ENCODE results near the gene INS. TPM values are rescaled to one million over a fixed set of nuclear protein-coding genes. Genes with fewer than 3 reads are reported as not detected.

The INS gene
- total RNA-seq, 2 experiments from 2014 or later: not detected

- Mint-ChIP-seq H3K4me1 (peaks cover 5% of the 10 kb centered on the region), H3K27ac (no peak overlapping the region), H3K27me3 (peaks cover 37% of the 10 kb centered on the region), H3K36me3 (ENCODE audit: low read depth) (no peaks in the 10 kb centered on the region), H3K9me3 (no peaks in the 10 kb centered on the region), H3K4me3 (no peak overlapping the region)
- ChIA-PET CTCF (interaction anchor here (0.6 to 11.5 kb wide), 36 partner anchors 8 to 501 kb away, joined by 3 to 178 read pairs (median 4); partner anchors contain the start of genes C11orf21, IGF2 and TSPAN32), POLR2A (interaction anchor here (0.6 kb wide), 1 partner anchor 204 kb away, joined by 3 read pairs; no protein-coding TSS in a partner anchor)
- DNase-seq: peak; percentile 82
These were observed 9.3 kb downstream of the INS start for GRCh38 chr11:2151500-2152257.

DNA sequence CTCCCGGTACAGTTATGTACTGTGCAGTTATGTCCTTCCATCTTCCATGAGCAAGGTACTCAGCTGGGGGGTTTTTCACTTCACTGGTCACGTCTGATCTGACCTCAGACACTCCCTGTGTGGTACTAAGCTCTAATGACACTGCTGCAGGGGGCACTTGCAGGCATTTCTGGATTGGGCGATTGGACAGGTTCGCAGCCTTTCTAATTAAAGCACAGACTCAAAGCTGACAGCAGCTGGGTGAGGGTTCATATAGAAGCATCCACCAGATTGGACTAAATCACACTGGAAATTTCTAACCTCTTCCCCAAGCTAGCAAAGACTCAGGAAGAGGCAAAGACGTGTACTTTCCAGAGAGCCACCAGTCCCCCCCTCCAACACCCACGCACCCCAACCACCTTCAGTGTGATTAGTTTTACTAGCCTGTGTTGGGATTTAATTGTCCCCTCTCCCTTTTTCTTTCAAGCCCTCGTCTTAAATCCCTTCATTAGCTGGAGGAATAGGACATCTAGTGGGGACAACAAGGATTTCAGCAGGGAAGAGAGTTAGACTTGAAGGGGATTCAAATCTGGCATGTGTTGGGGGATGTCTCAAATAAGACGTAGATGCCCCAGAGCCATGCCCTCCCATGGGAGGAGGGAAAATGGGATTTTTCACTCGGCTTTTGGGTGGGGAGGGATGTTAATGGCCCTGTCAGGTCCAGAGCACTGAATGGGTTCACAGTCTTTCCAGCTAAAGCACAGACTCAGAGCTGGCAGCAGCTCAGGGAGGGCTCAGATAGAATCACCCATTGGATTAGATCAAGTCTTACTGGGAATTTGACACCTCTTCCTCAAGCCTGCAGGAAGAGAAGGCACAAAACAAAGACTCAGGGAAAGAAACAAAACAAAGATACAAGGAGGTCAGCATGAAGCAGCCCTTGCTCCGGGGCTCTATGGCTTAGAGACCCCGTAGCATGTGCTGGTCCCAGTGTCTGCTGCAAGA, 10.9 kb downstream of the INS start:
- Mint-ChIP-seq H3K27ac (no peak overlapping the region), H3K4me3 (no peak overlapping the region), H3K9me3 (no peaks in the 10 kb centered on the region), H3K27me3 (peaks cover 51% of the 10 kb centered on the region), H3K36me3 (ENCODE audit: low read depth) (no peaks in the 10 kb centered on the region), H3K4me1 (peaks cover 5% of the 10 kb centered on the region)
- no peak for DNase-seq
- POLR2A ChIA-PET: interaction anchor here (0.6 kb wide), 1 partner anchor 9 kb away, joined by 3 read pairs; no protein-coding TSS in a partner anchor
- CTCF ChIA-PET: interaction anchor here (0.7 to 11.5 kb wide), 18 partner anchors 8 to 500 kb away, joined by 3 to 178 read pairs (median 4); no protein-coding TSS in a partner anchor

DNA sequence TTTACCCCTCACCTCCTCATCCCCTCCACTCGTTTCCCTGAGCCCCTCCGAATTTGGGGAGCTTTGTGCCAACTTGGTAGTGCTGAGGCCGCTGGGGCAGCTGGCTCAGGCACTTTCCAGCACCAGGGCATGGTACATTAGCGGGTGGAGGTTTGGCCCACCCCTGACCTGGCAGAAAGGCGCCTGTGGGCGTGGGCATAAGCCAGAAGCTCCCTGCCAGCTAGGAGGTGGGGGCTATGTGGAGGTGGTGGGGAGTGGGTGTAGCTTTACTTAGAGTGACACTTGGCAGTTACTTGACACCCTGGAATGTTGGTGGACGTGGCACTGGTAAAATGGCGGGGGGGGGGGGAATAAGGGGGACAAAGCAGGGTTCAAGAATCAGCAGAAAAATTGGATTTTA, 11.5 kb downstream of the INS start:
- Mint-ChIP-seq H3K4me1 (peaks cover 5% of the 10 kb centered on the region), H3K36me3 (ENCODE audit: low read depth) (no peaks in the 10 kb centered on the region), H3K9me3 (no peaks in the 10 kb centered on the region), H3K4me3 (no peak overlapping the region), H3K27ac (no peak overlapping the region), H3K27me3 (peaks cover 58% of the 10 kb centered on the region)
- POLR2A ChIA-PET: interaction anchor here (0.6 kb wide), 1 partner anchor 9 kb away, joined by 3 read pairs; no protein-coding TSS in a partner anchor
- DNase-seq: no peak
- CTCF ChIA-PET: interaction anchor here (0.5 to 11.5 kb wide), 8 partner anchors 9 to 496 kb away, joined by 3 to 178 read pairs (median 8); no protein-coding TSS in a partner anchor

DNA sequence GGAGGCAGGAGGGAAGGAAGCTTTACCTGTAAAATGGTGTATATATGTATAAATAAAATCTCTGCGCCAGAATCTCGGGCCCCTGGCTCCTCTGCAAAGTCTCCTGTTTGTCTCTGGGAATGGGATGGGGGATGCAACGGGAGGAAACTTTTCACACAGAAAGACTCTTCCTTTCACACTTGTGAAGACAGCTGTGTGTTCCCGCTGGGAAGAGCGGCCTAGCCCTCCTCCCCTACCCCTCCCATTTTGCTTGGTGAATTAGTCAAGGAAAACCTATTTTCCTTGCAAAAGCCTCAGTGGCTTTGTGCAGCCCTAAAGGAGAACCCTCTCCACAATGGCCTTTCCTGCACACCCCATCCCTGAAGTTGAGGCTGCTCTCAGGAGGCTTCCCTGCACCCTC, 12.4 kb downstream of the INS start:
- Mint-ChIP-seq H3K36me3 (ENCODE audit: low read depth) (no peaks in the 10 kb centered on the region), H3K27ac (no peak overlapping the region), H3K27me3 (peaks cover 62% of the 10 kb centered on the region)

GRCh38 chr11:2147391-2147790, 13.6 kb downstream of the INS start:
- ChIA-PET POLR2A (no interaction called here), CTCF (interaction anchor here (1.7 to 11.5 kb wide), 2 partner anchors 111 to 453 kb away, joined by 4 to 178 read pairs; no protein-coding TSS in a partner anchor)
- Mint-ChIP-seq H3K4me1 (peaks cover 14% of the 10 kb centered on the region), H3K27me3 (peaks cover 74% of the 10 kb centered on the region), H3K4me3 (no peak overlapping the region), H3K36me3 (ENCODE audit: low read depth) (no peaks in the 10 kb centered on the region), H3K27ac (no peak overlapping the region), H3K9me3 (no peaks in the 10 kb centered on the region)
- DNase-seq: no peak

More for the DNA sequence above, 12.4 kb downstream of the INS start:
- peaks cover 6% of the 10 kb centered on the region for H3K4me1 Mint-ChIP-seq
- ChIA-PET POLR2A (no interaction called here), CTCF (interaction anchor here (1.7 to 11.5 kb wide), 2 partner anchors 112 to 266 kb away, joined by 5 to 178 read pairs; no protein-coding TSS in a partner anchor)
- no peak overlapping the region for H3K4me3 Mint-ChIP-seq
- DNase-seq: no peak
- H3K9me3 Mint-ChIP-seq: no peaks in the 10 kb centered on the region

- DNase-seq: no peak
- Mint-ChIP-seq H3K4me3 (no peak overlapping the region), H3K36me3 (ENCODE audit: low read depth) (no peaks in the 10 kb centered on the region), H3K4me1 (peaks cover 9% of the 10 kb centered on the region), H3K9me3 (no peaks in the 10 kb centered on the region), H3K27me3 (peaks cover 83% of the 10 kb centered on the region), H3K27ac (no peak overlapping the region)
- ChIA-PET CTCF (interaction anchor here (1.1 to 11.5 kb wide), 3 partner anchors 10 to 452 kb away, joined by 3 to 178 read pairs (median 4); no protein-coding TSS in a partner anchor), POLR2A (no interaction called here)
These were observed 15.0 kb downstream of the INS start for GRCh38 chr11:2146051-2146450.

DNA sequence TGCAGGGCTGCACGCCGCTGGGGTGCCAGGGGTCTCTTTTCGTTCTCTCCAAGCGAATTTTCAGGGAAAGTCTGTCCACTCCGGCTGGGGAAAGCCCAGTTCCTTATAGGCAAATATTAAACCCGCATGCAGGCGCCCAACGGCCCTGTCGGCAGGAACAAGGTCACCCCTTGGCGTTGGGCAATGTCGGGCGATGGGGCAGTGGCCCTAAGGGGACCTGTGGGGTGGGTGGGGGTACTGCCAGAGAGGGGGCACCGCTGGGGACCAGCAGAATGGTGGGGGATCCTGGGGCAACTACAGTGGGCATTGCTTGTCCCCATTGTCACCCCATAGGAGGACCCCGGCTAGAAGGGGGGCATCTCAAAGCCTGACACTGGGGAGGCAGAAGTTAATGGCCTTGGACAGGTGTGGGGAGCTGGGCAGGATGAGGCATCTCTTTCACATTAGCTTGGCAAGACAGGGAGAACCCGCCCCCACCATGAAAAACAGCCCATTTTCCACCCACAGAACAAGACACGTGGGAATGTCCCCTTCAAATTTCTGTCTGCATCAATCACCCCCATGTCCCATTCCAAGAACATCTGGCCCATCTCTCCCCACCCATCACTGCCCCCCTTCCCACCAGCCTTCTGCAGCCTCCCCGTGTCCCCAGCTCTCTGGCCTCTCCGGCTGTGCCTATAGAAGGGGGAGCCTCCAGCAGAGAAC, 16.3 kb downstream of the INS start:
- no peak for DNase-seq
- Mint-ChIP-seq H3K4me1 (peaks cover 9% of the 10 kb centered on the region), H3K27ac (no peak overlapping the region), H3K4me3 (no peak overlapping the region), H3K27me3 (peaks cover 76% of the 10 kb centered on the region), H3K36me3 (ENCODE audit: low read depth) (no peaks in the 10 kb centered on the region), H3K9me3 (no peaks in the 10 kb centered on the region)
- CTCF ChIA-PET: interaction anchor here (1.5 kb wide), 1 partner anchor 451 kb away, joined by 4 read pairs; no protein-coding TSS in a partner anchor
- POLR2A ChIA-PET: no interaction called here

- Mint-ChIP-seq H3K4me1 (peaks cover 9% of the 10 kb centered on the region), H3K9me3 (no peaks in the 10 kb centered on the region), H3K27ac (no peak overlapping the region), H3K4me3 (no peak overlapping the region), H3K27me3 (peaks cover 74% of the 10 kb centered on the region), H3K36me3 (ENCODE audit: low read depth) (no peaks in the 10 kb centered on the region)
- ChIA-PET CTCF (interaction anchor here (0.7 kb wide), 1 partner anchor 10 kb away, joined by 3 read pairs; no protein-coding TSS in a partner anchor), POLR2A (no interaction called here)
- DNase-seq: no peak
These were observed 17.0 kb downstream of the INS start for GRCh38 chr11:2143799-2144543.

DNA sequence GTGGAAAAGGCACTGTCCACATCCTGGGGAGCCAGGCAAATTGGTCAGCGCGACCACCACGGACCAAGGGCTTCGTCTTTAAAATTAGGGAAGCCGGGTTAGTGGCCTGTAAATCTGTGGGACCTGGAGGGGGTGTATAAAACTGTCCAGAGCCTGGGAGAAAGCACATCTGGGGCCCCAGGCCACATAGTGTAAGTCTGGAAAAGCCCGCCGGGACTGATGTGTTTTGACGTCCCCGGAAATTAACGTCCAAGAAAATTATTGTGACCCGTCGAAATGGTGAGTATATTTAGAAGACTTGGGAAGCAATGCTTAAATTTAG, 17.6 kb downstream of the INS start:
- ChIA-PET CTCF (interaction anchor here (0.6 to 1.4 kb wide), 4 partner anchors 10 to 462 kb away, joined by 3 read pairs; no protein-coding TSS in a partner anchor), POLR2A (no interaction called here)
- H3K27ac Mint-ChIP-seq: no peak overlapping the region
- no peak for DNase-seq
- H3K4me1 Mint-ChIP-seq: peaks cover 9% of the 10 kb centered on the region
- H3K36me3 Mint-ChIP-seq (ENCODE audit: low read depth): no peaks in the 10 kb centered on the region
- peaks cover 70% of the 10 kb centered on the region for H3K27me3 Mint-ChIP-seq
- no peak overlapping the region for H3K4me3 Mint-ChIP-seq
- no peaks in the 10 kb centered on the region for H3K9me3 Mint-ChIP-seq

GRCh38 chr11:2142762-2143202, 18.2 kb downstream of the INS start:
- no peak for DNase-seq
- Mint-ChIP-seq H3K4me1 (peaks cover 11% of the 10 kb centered on the region), H3K27ac (peak overlapping the region; percentile 17), H3K27me3 (peaks cover 66% of the 10 kb centered on the region), H3K36me3 (ENCODE audit: low read depth) (no peaks in the 10 kb centered on the region), H3K4me3 (no peak overlapping the region), H3K9me3 (no peaks in the 10 kb centered on the region)
- ChIA-PET CTCF (interaction anchor here (0.6 to 1.4 kb wide), 3 partner anchors 106 to 462 kb away, joined by 3 read pairs; no protein-coding TSS in a partner anchor), POLR2A (no interaction called here)

GRCh38 chr11:2142300-2142759, 18.7 kb downstream of the INS start:
- DNase-seq: no peak
- H3K36me3 Mint-ChIP-seq (ENCODE audit: low read depth): no peaks in the 10 kb centered on the region
- CTCF ChIA-PET: interaction anchor here (1.3 to 1.4 kb wide), 3 partner anchors 106 to 449 kb away, joined by 3 read pairs; no protein-coding TSS in a partner anchor
- no peak overlapping the region for H3K4me3 Mint-ChIP-seq
- H3K4me1 Mint-ChIP-seq: peaks cover 11% of the 10 kb centered on the region
- POLR2A ChIA-PET: no interaction called here
- no peak overlapping the region for H3K27ac Mint-ChIP-seq
- H3K27me3 Mint-ChIP-seq: peaks cover 70% of the 10 kb centered on the region
- no peaks in the 10 kb centered on the region for H3K9me3 Mint-ChIP-seq

All from activated CD4-positive, alpha-beta T cell treated with anti-CD3 and anti-CD28 coated beads, Interleukin-2, amount 10 ng/mL, durations not matched to agents 7 days and 5 days (primary cell).